ENCODE measurements around the gene TEAD3. TPM values are rescaled to one million over a fixed set of nuclear protein-coding genes. Genes with fewer than 3 reads are reported as not detected.

Gene TEAD3
- total RNA-seq, 4 donors from 2014 or later: 39.0 to 55.4 (median 51.5) TPM

DNA sequence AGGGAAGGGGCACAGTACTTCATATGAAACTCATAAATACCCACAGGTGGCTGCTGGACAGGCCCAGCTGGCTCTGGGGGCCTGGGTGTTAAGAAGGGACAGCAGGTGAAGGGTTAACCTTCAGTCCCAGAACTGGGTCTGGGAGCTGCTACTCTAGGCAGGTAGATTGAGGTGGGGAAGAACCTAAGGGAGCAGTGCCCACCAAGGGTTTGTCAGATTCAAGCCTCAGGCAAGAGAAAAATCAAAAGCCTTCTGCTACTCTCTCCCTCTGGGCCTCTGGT, 23.1 kb downstream of the TEAD3 start:
- no peak overlapping the region for H3K27ac ChIP-seq

DNA sequence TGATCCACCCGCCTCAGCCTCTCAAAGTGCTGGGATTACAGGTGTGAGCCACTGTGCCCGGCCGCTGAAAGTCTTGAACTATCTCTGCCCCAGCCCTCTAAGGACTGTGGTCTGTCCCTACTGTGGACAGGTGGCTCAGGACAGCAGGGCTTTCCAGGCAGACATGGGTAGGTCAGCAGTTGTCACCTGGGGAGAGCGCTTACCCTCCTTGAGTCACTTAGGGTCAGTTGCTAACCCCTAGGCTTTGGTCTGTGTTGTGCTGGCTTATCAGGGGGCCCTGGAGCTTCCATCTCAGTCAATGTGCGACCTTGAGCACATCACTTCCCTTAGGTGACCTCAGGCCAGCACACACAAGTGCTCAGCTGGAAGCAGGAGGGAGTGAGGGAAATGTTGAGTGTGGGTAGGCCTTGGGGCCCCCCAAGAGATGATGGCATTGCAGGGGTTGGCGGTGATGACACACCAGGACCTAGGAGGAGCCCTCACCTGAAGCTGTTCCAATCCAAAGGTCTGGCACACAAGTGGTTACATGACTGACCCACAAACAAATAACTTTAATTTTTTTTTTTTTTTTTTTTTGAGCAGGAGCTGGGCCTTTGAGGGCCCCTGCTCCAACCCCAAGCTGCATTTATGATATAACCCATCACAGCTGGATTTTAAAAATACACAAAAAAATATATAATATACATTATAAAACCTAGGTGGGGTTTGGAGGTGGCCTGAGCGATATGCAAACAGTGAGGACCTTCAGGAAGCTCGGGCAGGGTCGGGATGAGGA, 23.6 kb downstream of the TEAD3 start:
- no peak for DNase-seq (ENCODE audit: low spot score in 2 of 2)
- Histone ChIP-seq H3K27me3 (no peaks in the 10 kb centered on the region), H3K27ac (no peak overlapping the region), H3K4me1 (peaks cover 40% of the 10 kb centered on the region), H3K36me3 (peaks cover 62% of the 10 kb centered on the region), H3K4me3 (no peak overlapping the region), H3K9me3 (no peaks in the 10 kb centered on the region)
- 85% methylated on average over 9 of the region's 9 CpGs for WGBS
- TF ChIP-seq POLR2A (IDR thresholded peaks at IDR 0.05): no peak
- no peak for TF ChIP-seq CTCF (IDR thresholded peaks at IDR 0.05)
- TF ChIP-seq EP300 (IDR thresholded peaks at IDR 0.05): no peak
- no peak for TF ChIP-seq POLR2AphosphoS5 (IDR thresholded peaks at IDR 0.05)

More for the DNA sequence above, 23.1 kb downstream of the TEAD3 start:
- Histone ChIP-seq H3K36me3 (peaks cover 67% of the 10 kb centered on the region), H3K27me3 (no peaks in the 10 kb centered on the region), H3K9me3 (no peaks in the 10 kb centered on the region), H3K4me3 (no peak overlapping the region), H3K4me1 (peaks cover 40% of the 10 kb centered on the region)
- no peak for DNase-seq (ENCODE audit: low spot score in 2 of 2)
- TF ChIP-seq POLR2AphosphoS5 (IDR thresholded peaks at IDR 0.05): no peak
- no peak for TF ChIP-seq CTCF (IDR thresholded peaks at IDR 0.05)
- no peak for TF ChIP-seq EP300 (IDR thresholded peaks at IDR 0.05)
- no peak for TF ChIP-seq POLR2A (IDR thresholded peaks at IDR 0.05)

- TF ChIP-seq EP300 (IDR thresholded peaks at IDR 0.05) (no peak), POLR2AphosphoS5 (IDR thresholded peaks at IDR 0.05) (no peak), POLR2A (IDR thresholded peaks at IDR 0.05) (no peak)
- Histone ChIP-seq H3K9me3 (no peaks in the 10 kb centered on the region), H3K4me1 (peaks cover 49% of the 10 kb centered on the region), H3K4me3 (peak overlapping the region; percentile 1), H3K27ac (peak overlapping the region; percentile 38), H3K27me3 (no peaks in the 10 kb centered on the region), H3K36me3 (peaks cover 50% of the 10 kb centered on the region)
- 53% methylated on average over 7 of the region's 8 CpGs for WGBS
- no peak for DNase-seq (ENCODE audit: low spot score in 2 of 2)
These were observed 25.0 kb downstream of the TEAD3 start for GRCh38 chr6:35471836-35472345.

DNA sequence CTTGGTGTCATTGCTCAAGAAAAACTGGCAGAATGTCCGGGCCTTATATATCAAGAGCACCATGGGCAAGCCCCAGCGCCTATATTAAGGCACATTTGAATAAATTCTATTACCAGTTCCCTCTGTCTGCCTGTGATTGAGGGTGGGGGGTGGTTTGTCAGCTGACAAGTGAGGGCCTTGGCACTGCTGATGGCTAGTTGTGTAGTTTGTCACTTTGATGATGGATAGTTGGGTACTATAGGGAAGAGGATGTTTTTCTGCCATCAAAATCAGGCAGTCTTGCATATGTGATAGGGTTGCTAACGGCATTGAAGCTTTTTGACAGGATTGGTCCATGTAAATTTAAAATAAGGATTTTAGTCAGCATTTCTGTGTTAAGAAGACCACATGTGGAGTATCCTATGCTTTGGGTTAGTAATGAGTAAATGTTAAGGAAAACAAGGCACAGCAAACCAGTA, 26.2 kb downstream of the TEAD3 start:
- peaks cover 55% of the 10 kb centered on the region for H3K36me3 ChIP-seq
- peak overlapping the region; percentile 87 for H3K4me3 ChIP-seq
- no peaks in the 10 kb centered on the region for H3K9me3 ChIP-seq
- no peaks in the 10 kb centered on the region for H3K27me3 ChIP-seq
- no peak overlapping the region for H3K27ac ChIP-seq
- no peak for DNase-seq (ENCODE audit: low spot score in 2 of 2)
- WGBS: 57% methylated on average over 3 of the region's 3 CpGs
- peaks cover 49% of the 10 kb centered on the region for H3K4me1 ChIP-seq
- TF ChIP-seq POLR2A (IDR thresholded peaks at IDR 0.05): no peak

DNA sequence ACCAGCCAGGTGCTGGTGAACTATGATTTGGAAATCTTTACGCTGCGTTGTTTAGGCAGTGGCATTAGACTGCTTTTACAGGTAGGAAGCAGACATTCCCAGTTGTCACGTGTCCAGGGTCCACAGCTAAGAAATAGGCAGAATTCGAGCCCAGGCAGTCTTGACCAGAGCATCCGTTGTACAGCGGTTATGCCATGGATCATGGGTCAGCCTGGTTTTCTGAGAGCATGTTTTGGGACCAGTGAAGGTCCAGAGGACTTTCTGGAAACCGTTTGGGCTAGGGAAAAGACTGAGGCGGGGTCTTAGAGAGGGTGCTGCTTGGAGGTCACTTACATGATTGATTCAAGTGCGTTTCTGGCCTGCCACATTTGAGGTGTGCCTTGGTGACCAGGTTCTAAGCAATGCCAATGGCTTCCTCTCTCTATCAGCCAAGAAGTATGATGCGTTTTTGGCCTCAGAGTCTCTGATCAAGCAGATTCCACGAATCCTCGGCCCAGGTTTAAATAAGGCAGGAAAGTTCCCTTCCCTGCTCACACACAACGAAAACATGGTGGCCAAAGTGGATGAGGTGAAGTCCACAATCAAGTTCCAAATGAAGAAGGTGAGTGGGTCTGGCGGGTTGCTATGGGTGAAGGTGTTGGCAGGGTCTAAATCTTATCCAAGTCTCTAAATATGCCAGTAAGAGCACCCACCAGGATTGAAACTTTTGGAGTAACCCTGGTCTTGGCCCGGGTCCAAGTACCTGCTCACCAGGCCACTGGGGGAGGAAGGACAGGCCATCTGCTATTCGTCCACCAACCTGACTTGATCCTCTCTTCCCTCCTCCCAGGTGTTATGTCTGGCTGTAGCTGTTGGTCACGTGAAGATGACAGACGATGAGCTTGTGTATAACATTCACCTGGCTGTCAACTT, 26.9 kb downstream of the TEAD3 start:
- Histone ChIP-seq H3K4me3 (peak overlapping the region; percentile 87), H3K4me1 (peaks cover 49% of the 10 kb centered on the region), H3K27ac (peak overlapping the region; percentile 95), H3K27me3 (no peaks in the 10 kb centered on the region), H3K36me3 (peaks cover 52% of the 10 kb centered on the region), H3K9me3 (no peaks in the 10 kb centered on the region)
- TF ChIP-seq POLR2AphosphoS5 (IDR thresholded peaks at IDR 0.05) (no peak), POLR2A (IDR thresholded peaks at IDR 0.05) (no peak), EP300 (IDR thresholded peaks at IDR 0.05) (no peak), CTCF (IDR thresholded peaks at IDR 0.05) (no peak)
- peak in 1 of 2 donors; percentile 65 for DNase-seq (ENCODE audit: low spot score in 2 of 2)
- WGBS: 36% methylated on average over 16 of the region's 18 CpGs
